ENCODE results near the gene ARMC12. TPM values are rescaled to one million over a fixed set of nuclear protein-coding genes. Genes with fewer than 3 reads are reported as not detected.

Gene ARMC12
- total RNA-seq, 4 donors from 2014 or later = 0.26 to 1.5 TPM; not detected in 2

DNA sequence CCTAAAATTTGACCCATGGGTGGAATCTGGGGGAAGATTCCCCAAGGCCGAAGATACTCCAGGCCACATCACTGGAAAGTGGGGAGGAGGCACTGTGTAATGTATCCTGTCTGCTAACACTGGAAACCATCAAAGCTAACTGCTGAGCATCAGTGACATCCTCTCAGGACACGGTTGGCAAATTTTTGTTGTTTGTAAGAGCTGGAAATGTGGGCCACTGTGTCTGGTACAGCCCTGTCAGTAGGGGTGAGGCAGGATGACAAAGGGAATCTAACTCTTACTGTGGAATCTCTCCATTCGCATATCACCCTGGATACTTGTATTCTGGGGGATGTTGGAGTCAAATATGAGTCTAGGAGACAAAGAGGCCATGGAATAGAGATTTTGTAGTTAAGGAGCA, 22.6 kb downstream of the ARMC12 start:
- peaks cover 0 to 10% (median 0%) of the 10 kb centered on the region in 3 donors for H3K4me1 ChIP-seq
- no peak overlapping the region for H3K4me3 ChIP-seq
- no peaks in the 10 kb centered on the region for H3K9me3 ChIP-seq
- no peak for DNase-seq
- intact Hi-C loops (cut with DNase I) = no loop called here
- H3K27me3 ChIP-seq = peaks cover 0 to 58% (median under 1%) of the 10 kb centered on the region in 4 donors
- H3K27ac ChIP-seq = no peak overlapping the region
- TF ChIP-seq, protein P1, sequence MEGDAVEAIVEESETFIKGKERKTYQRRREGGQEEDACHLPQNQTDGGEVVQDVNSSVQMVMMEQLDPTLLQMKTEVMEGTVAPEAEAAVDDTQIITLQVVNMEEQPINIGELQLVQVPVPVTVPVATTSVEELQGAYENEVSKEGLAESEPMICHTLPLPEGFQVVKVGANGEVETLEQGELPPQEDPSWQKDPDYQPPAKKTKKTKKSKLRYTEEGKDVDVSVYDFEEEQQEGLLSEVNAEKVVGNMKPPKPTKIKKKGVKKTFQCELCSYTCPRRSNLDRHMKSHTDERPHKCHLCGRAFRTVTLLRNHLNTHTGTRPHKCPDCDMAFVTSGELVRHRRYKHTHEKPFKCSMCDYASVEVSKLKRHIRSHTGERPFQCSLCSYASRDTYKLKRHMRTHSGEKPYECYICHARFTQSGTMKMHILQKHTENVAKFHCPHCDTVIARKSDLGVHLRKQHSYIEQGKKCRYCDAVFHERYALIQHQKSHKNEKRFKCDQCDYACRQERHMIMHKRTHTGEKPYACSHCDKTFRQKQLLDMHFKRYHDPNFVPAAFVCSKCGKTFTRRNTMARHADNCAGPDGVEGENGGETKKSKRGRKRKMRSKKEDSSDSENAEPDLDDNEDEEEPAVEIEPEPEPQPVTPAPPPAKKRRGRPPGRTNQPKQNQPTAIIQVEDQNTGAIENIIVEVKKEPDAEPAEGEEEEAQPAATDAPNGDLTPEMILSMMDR (IDR thresholded peaks at IDR 0.05) = no peak
- no peak for TF ChIP-seq POLR2A (IDR thresholded peaks at IDR 0.05)
- H3K36me3 ChIP-seq = no peaks in the 10 kb centered on the region
- 66 to 75% methylated on average over 3 of the region's 3 CpGs for WGBS, 2 donors

- Histone ChIP-seq H3K9me3 (no peaks in the 10 kb centered on the region), H3K27ac (no peak overlapping the region), H3K4me1 (peaks cover 0 to 11% (median 0%) of the 10 kb centered on the region in 3 donors), H3K27me3 (peaks cover 0 to 65% (median 5%) of the 10 kb centered on the region in 4 donors), H3K4me3 (no peak overlapping the region), H3K36me3 (no peaks in the 10 kb centered on the region)
- DNase-seq = no peak
- WGBS, 2 donors = 68 to 72% methylated on average over 11 to 15 of the region's 23 CpGs
- no peak for TF ChIP-seq POLR2A (IDR thresholded peaks at IDR 0.05)
- TF ChIP-seq, protein P1 (IDR thresholded peaks at IDR 0.05) = no peak
- intact Hi-C loops (cut with DNase I) = no loop called here
These were observed 28.9 kb downstream of the ARMC12 start for GRCh38 chr6:35765739-35766138.

DNA sequence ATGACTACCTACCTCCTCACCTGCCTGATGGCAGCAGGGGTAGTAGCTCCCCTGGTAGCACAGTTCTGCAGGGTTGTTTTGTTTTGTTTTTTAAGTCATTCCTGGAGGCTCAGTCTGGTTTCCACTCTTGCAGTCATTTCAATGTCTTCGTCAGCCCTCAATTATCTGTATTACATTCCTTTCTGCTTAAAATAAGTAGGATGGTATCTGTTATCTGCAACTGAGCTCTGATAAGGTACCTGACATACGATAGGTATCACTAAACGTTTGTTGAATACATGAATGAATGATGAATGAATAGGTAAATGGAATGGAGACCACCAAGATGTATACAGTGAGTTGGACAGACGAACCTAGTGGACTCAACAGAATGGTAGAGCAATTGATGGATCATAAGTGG, 32.4 kb downstream of the ARMC12 start:
- Histone ChIP-seq H3K4me3 (no peak overlapping the region), H3K36me3 (no peaks in the 10 kb centered on the region), H3K27me3 (peaks cover 0 to 54% (median 5%) of the 10 kb centered on the region in 4 donors), H3K27ac (no peak overlapping the region), H3K9me3 (no peaks in the 10 kb centered on the region), H3K4me1 (peaks cover 0 to 8% (median 0%) of the 10 kb centered on the region in 3 donors)
- no peak for DNase-seq
- TF ChIP-seq, protein P1 (IDR thresholded peaks at IDR 0.05) = no peak
- no peak for TF ChIP-seq POLR2A (IDR thresholded peaks at IDR 0.05)
- intact Hi-C loops (cut with DNase I) = no loop called here
- WGBS, 2 donors = 65 to 77% methylated on average over 4 of the region's 4 CpGs

- H3K9me3 ChIP-seq = no peaks in the 10 kb centered on the region
- WGBS, 2 donors = 51 to 68% methylated on average over 3 to 4 of the region's 5 CpGs
- H3K4me3 ChIP-seq = no peak overlapping the region
- no peak for TF ChIP-seq POLR2A (IDR thresholded peaks at IDR 0.05)
- TF ChIP-seq, protein P1 (IDR thresholded peaks at IDR 0.05) = no peak
- H3K27ac ChIP-seq = no peak overlapping the region
- H3K27me3 ChIP-seq = peaks cover 0 to 54% (median 4%) of the 10 kb centered on the region in 4 donors
- intact Hi-C loops (cut with DNase I) = no loop called here
- no peaks in the 10 kb centered on the region for H3K36me3 ChIP-seq
- peaks cover 1 to 4% (median 2%) of the 10 kb centered on the region in 3 donors for H3K4me1 ChIP-seq
- DNase-seq = no peak
These were observed 34.5 kb downstream of the ARMC12 start for GRCh38 chr6:35771343-35771627.

DNA sequence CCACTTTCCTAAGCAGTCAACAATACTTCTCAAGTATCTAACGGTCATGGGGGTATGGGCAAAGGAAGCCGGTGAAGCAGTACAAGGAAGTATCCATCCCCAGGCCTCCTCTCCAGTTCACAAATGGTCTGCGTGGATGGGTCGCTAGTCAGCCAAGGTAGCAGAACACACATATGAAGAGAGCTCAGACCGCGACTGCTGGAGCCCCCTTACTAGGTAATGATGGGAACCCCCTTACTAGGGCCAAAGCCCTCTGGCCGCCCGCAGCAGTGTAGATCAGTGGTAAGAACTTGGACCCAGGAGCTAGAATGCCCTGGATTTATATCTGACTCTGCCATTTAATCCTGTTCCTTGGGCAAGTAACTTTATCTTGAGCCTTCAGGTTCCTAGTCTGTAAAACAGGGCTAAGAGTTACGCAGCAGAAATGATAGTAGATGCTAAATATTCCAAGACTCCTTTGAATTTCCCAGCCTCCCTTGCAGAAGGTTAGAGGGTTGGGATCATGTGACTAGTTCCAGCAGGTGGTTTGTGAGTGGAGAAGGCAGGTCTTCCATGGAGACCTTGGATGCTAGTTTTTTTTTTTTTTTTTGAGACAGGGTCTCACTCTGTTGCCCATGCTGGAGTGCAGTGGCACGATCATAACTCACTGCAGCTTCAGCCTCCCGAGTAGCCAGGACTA, 37.4 kb downstream of the ARMC12 start:
- no peak for TF ChIP-seq POLR2A (IDR thresholded peaks at IDR 0.05)
- TF ChIP-seq, protein P1 (IDR thresholded peaks at IDR 0.05) = no peak
- Histone ChIP-seq H3K36me3 (no peaks in the 10 kb centered on the region), H3K4me3 (no peak overlapping the region), H3K4me1 (peaks cover 9 to 17% (median 9%) of the 10 kb centered on the region in 3 donors), H3K27ac (no peak overlapping the region), H3K9me3 (no peaks in the 10 kb centered on the region), H3K27me3 (peaks cover 0 to 65% (median 6%) of the 10 kb centered on the region in 4 donors)
- intact Hi-C loops (cut with DNase I) = no loop called here
- DNase-seq = no peak
- WGBS, 2 donors = 62 to 72% methylated on average over 9 to 10 of the region's 11 CpGs

All from esophagus squamous epithelium (tissue), 5 donors.